ENCODE data around the gene CD44. TPM values are rescaled to one million over a fixed set of nuclear protein-coding genes. Genes with fewer than 3 reads are reported as not detected.

The CD44 gene
- total and polyA plus RNA-seq, 10 of the 15 experiments (the other 5 are each of a cell fraction or from before 2014, with no cell fraction given) = 57.1 to 293 (median 120) TPM

DNA sequence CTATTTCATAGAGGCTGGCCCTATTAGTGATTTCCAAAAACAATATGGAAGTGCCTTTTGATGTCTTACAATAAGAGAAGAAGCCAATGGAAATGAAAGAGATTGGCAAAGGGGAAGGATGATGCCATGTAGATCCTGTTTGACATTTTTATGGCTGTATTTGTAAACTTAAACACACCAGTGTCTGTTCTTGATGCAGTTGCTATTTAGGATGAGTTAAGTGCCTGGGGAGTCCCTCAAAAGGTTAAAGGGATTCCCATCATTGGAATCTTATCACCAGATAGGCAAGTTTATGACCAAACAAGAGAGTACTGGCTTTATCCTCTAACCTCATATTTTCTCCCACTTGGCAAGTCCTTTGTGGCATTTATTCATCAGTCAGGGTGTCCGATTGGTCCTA is 91.4 kb downstream of the CD44 start:
- SMC1A ChIA-PET (ENCODE audit: uncharacterized antibody, unreplicated experiment) = interaction anchor here (1.3 to 1.5 kb wide), 3 partner anchors 33 to 64 kb away, joined by 3 read pairs; no protein-coding TSS in a partner anchor
- H3K36me3 ChIP-seq (ENCODE audit: control insufficient read depth in 2 of 2, insufficient read depth in 2 of 2, low read length in 1 of 2) = no peaks in the 10 kb centered on the region; a peak in 1 of 4 replicates
- H4K20me1 ChIP-seq (ENCODE audit: control insufficient read depth, insufficient read depth) = no peaks in the 10 kb centered on the region
- no peak overlapping the region for H3K4me2 ChIP-seq (ENCODE audit: control insufficient read depth, insufficient read depth)
- H3K27ac ChIP-seq (ENCODE audit: control insufficient read depth, insufficient read depth) = no peak overlapping the region
- intact Hi-C loops (cut with micrococcal nuclease; ENCODE audit: unreplicated experiment) = no loop called here
- RAD21 ChIA-PET (ENCODE audit: unreplicated experiment) = no interaction called here
- CTCF ChIA-PET = interaction anchor here (1.5 kb wide), 1 partner anchor 67 kb away, joined by 3 read pairs; no protein-coding TSS in a partner anchor
- no TSS peak for BruUV-seq (replicated peaks)
- POLR2A ChIA-PET = no interaction called here
- DNase-seq (ENCODE audit: low read depth, low spot score) (no peak), ATAC-seq (no peak), FAIRE-seq (no peak)
- H3K4me1 ChIP-seq (ENCODE audit: control insufficient read depth, insufficient read depth, low read length) = no peaks in the 10 kb centered on the region
- no peaks in the 10 kb centered on the region; the same call in 2 of the 3 replicates for H3K9me3 ChIP-seq (replicated peaks; ENCODE audit: control insufficient read depth, insufficient read depth, low read length)
- WGBS (ENCODE audit: insufficient coverage, insufficient replicate concordance, low lambda C conversion rate, missing lambda C conversion rate) = 100% methylated on average over 1 of the region's 1 CpG
- no peaks in the 10 kb centered on the region for H3K27me3 ChIP-seq (replicated peaks in 1 of 2; ENCODE audit: control insufficient read depth in 2 of 2, insufficient read depth in 2 of 2, low read length in 1 of 2)
- H3K9ac ChIP-seq (ENCODE audit: control insufficient read depth, insufficient read depth, low read length) = no peak overlapping the region
- in situ Hi-C loops (cut with MboI) = no loop called here
- H2AFZ ChIP-seq (ENCODE audit: control insufficient read depth, low read depth, low read length) = no peak overlapping the region
- TF ChIP-seq KAT2A (conservative IDR thresholded peaks at IDR 0.05; ENCODE audit: control insufficient read depth, low read depth, low read length) (no peak), IRF4 (IDR thresholded peaks at IDR 0.05; ENCODE audit: low read depth, low read length) (no peak), CHD4 (IDR thresholded peaks at IDR 0.05) (no peak), JUNB (IDR thresholded peaks at IDR 0.05) (no peak), EZH2 (IDR thresholded peaks at IDR 0.05; ENCODE audit: borderline replicate concordance, control insufficient read depth, low read depth, low read length) (no peak), BMI1 (IDR thresholded peaks at IDR 0.05; ENCODE audit: borderline replicate concordance) (no peak), STAT3 (IDR thresholded peaks at IDR 0.05; ENCODE audit: low read depth, low read length) (no peak), POLR2AphosphoS5 (IDR thresholded peaks at IDR 0.05; ENCODE audit: low read length) (no peak), NR2C2 (IDR thresholded peaks at IDR 0.05; ENCODE audit: borderline replicate concordance, control insufficient read depth, insufficient read length, low read depth) (no peak), DPF2 (IDR thresholded peaks at IDR 0.05) (no peak)
- TF ChIP-seq, protein P1, sequence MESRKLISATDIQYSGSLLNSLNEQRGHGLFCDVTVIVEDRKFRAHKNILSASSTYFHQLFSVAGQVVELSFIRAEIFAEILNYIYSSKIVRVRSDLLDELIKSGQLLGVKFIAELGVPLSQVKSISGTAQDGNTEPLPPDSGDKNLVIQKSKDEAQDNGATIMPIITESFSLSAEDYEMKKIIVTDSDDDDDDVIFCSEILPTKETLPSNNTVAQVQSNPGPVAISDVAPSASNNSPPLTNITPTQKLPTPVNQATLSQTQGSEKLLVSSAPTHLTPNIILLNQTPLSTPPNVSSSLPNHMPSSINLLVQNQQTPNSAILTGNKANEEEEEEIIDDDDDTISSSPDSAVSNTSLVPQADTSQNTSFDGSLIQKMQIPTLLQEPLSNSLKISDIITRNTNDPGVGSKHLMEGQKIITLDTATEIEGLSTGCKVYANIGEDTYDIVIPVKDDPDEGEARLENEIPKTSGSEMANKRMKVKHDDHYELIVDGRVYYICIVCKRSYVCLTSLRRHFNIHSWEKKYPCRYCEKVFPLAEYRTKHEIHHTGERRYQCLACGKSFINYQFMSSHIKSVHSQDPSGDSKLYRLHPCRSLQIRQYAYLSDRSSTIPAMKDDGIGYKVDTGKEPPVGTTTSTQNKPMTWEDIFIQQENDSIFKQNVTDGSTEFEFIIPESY (IDR thresholded peaks at IDR 0.05) = no peak
- H3K4me3 ChIP-seq = no peak overlapping the region
- H3K79me2 ChIP-seq (ENCODE audit: control insufficient read depth, insufficient read depth, low read length) = no peaks in the 10 kb centered on the region

Measured in GM12878 (cell line).